ENCODE results near the gene CD37.

DNA sequence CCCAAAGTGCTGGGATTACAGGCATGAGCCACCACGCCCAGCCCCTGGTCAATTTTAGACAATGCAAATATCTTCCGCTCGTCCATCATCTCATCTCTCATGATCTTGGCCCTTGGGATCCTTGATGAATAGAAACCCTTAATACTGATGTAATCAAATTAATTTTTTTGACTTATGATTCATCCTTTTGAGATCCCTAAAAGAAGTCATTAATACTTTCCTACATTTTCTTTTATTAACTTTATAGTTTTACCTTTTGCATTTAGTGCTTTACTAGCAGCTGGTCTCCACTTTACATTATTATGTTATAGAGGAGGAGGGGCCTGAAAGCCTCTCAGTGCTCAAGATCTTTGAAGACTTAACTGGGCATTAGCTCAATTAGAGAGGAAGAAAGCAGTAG is 45.2 kb downstream of the CD37 start:
- TF ChIP-seq, protein P1, sequence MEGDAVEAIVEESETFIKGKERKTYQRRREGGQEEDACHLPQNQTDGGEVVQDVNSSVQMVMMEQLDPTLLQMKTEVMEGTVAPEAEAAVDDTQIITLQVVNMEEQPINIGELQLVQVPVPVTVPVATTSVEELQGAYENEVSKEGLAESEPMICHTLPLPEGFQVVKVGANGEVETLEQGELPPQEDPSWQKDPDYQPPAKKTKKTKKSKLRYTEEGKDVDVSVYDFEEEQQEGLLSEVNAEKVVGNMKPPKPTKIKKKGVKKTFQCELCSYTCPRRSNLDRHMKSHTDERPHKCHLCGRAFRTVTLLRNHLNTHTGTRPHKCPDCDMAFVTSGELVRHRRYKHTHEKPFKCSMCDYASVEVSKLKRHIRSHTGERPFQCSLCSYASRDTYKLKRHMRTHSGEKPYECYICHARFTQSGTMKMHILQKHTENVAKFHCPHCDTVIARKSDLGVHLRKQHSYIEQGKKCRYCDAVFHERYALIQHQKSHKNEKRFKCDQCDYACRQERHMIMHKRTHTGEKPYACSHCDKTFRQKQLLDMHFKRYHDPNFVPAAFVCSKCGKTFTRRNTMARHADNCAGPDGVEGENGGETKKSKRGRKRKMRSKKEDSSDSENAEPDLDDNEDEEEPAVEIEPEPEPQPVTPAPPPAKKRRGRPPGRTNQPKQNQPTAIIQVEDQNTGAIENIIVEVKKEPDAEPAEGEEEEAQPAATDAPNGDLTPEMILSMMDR (IDR thresholded peaks at IDR 0.05; ENCODE audit: low read depth, low read length, poor library complexity, severe bottlenecking) = no peak
- no peak for TF ChIP-seq EZH2phosphoT487 (IDR thresholded peaks at IDR 0.05; ENCODE audit: borderline replicate concordance, low read length)
